RKO (cell line): ENCODE data around the gene NMNAT1.
A peak's percentile ranks its signal among the peaks of the same experiment; 100 is the strongest.
"Not testable (repeated sequence)": the region's sequence is repeated elsewhere in the genome, so short reads cannot be mapped to it uniquely, and the experiment has no call there.

Source experiments
- DNase-seq: peaks from one replicate; pipeline ENCODE4 v3.0.0-alpha.2; 2016; ENCODE audit warnings: low spot score

NMNAT1 gene

GRCh38 chr1:9920606-9921005 is 22.7 kb upstream of the NMNAT1 start:
- DNase-seq, result no peak

GRCh38 chr1:9922342-9922741 is 20.9 kb upstream of the NMNAT1 start:
- DNase-seq, result no peak

GRCh38 chr1:9927259-9927658 is 16.0 kb upstream of the NMNAT1 start:
- no peak for DNase-seq

GRCh38 chr1:9929431-9930385 is 13.6 kb upstream of the NMNAT1 start:
- no peak for DNase-seq

- DNase-seq, result peak; percentile 78
Observed at GRCh38 chr1:9942399-9942938, 806 bp upstream of the NMNAT1 start.

- no peak for DNase-seq
Observed at GRCh38 chr1:9946315-9946714, 3.0 kb downstream of the NMNAT1 start.

- DNase-seq, result no peak
Observed at GRCh38 chr1:9957726-9958125, 14.5 kb downstream of the NMNAT1 start.

- DNase-seq, result no peak
Observed at GRCh38 chr1:9960011-9960410, 16.7 kb downstream of the NMNAT1 start.

- DNase-seq, result no peak
Observed at GRCh38 chr1:9960706-9961562, 17.7 kb downstream of the NMNAT1 start.

- no peak for DNase-seq
Observed at GRCh38 chr1:9984253-9984652, 41.0 kb downstream of the NMNAT1 start.

GRCh38 chr1:9985001-9985400 is 41.7 kb downstream of the NMNAT1 start:
- DNase-seq, result no peak

- no peak for DNase-seq
Observed at GRCh38 chr1:9989773-9990172, 46.5 kb downstream of the NMNAT1 start.

- DNase-seq, result no peak
Observed at GRCh38 chr1:9990944-9991343, 47.7 kb downstream of the NMNAT1 start.

GRCh38 chr1:9992910-9993309 is 49.6 kb downstream of the NMNAT1 start:
- DNase-seq, result no peak

GRCh38 chr1:9993561-9994075 is 50.3 kb downstream of the NMNAT1 start:
- no peak for DNase-seq

GRCh38 chr1:9996624-9997582 is 53.6 kb downstream of the NMNAT1 start, which contains the start of gene RBP7:
Gene RBP7, plus strand, starts transcription at chr1:9997228. Its CDS starts 31 bp downstream, at chr1:9997259.
- no peak for DNase-seq

- no peak for DNase-seq
Observed at GRCh38 chr1:10001016-10001665, 57.9 kb downstream of the NMNAT1 start.

GRCh38 chr1:10005248-10005647 is 62.0 kb downstream of the NMNAT1 start:
- DNase-seq, result not testable (repeated sequence)

GRCh38 chr1:10007169-10007568 is 63.9 kb downstream of the NMNAT1 start:
- DNase-seq, result no peak

GRCh38 chr1:10014016-10014415 is 70.7 kb downstream of the NMNAT1 start:
- DNase-seq, result no peak

GRCh38 chr1:10019561-10019960 is 76.3 kb downstream of the NMNAT1 start:
- DNase-seq, result no peak
